Measurements from ENCODE around the gene ARHGEF33. TPM values are rescaled to one million over a fixed set of nuclear protein-coding genes. Genes with fewer than 3 reads are reported as not detected.

ARHGEF33 gene
- total RNA-seq, 1 donor from 2014 or later = 2.5 TPM

DNA sequence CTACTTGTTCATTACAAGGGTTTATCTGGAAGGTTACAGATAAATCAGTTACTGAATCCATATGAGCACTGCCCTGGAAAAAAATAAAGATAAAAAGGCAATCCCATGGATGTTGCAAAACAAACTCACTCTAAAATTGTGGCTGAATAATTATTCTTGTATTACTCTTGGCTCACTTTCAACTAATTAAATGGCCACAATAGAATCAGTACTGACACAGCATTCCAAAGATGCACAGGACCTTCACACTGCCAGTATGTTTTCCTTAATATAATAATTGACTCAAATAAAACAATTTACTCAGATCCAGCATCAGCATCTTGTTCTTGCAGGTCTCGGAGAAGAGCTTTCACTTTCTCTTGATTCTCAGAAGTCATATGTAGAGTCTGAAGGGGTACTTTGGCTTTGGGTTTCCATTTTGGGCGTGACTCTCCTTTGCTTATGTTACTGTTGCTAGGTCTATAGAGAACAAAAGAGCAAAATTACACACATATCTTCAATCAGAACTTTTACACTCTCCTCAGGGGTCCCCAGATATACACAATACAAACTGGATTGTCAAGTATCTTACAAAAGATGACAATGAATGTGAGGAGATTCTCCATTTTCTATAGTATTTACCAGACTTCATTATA is 26.5 kb upstream of the ARHGEF33 start:
- TF ChIP-seq EZH2phosphoT487 (IDR thresholded peaks at IDR 0.05) = no peak
- peak overlapping the region; percentile 16 for H3K27ac Mint-ChIP-seq

DNA sequence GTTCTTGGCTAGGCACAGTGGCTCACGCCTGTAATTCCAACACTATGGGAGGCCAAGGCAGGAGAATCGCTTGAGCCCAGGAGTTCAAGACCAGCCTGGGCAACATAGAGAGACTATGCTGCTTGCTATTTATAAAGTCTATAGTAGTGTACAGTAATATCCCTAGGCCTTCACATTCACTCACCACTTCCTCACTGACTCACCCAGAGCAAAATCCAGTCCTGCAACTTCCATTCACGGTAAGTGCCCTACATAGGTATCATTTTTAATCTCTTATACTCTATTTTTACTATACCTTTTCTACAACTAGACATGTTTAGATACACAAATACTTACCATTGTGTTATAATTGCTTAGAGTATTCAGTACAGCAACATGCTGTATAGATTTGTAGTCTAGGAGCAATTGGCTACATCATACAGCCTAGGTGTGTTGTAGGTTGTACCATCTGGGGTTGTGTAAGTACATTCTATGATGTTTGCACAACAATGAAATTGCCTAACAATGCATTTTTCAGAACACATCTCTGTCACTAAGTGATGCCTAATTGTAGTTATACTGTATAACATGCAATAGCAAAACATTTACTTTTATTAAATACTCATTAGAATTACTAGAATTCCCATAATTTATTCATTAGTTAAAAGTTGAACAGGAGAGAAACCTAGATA is 22.8 kb upstream of the ARHGEF33 start:
- Mint-ChIP-seq H3K4me3 (no peak overlapping the region), H3K4me1 (no peaks in the 10 kb centered on the region), H3K27ac (no peak overlapping the region), H3K27me3 (ENCODE audit: insufficient read depth, low read depth) (no peaks in the 10 kb centered on the region), H3K9me3 (peaks cover 11% of the 10 kb centered on the region), H3K36me3 (peaks cover 21% of the 10 kb centered on the region)
- Histone ChIP-seq H3K79me2 (ENCODE audit: low read depth) (peaks cover 34% of the 10 kb centered on the region), H4K20me1 (ENCODE audit: low read depth) (peaks cover 4% of the 10 kb centered on the region), H3K4me1 (no peaks in the 10 kb centered on the region), H3K9me3 (ENCODE audit: low read depth) (no peaks in the 10 kb centered on the region), H3K36me3 (peaks cover 5% of the 10 kb centered on the region), H3K4me3 (no peak overlapping the region), H3K27me3 (no peaks in the 10 kb centered on the region), H3K9ac (no peak overlapping the region), H2AFZ (replicated peaks) (no peak overlapping the region), H3K27ac (no peak overlapping the region), H3F3A (ENCODE audit: low read depth) (peaks cover 3% of the 10 kb centered on the region), H3K4me2 (no peak overlapping the region)
- DNase-seq (ENCODE audit: low spot score) = no peak
- TF ChIP-seq, protein P1, sequence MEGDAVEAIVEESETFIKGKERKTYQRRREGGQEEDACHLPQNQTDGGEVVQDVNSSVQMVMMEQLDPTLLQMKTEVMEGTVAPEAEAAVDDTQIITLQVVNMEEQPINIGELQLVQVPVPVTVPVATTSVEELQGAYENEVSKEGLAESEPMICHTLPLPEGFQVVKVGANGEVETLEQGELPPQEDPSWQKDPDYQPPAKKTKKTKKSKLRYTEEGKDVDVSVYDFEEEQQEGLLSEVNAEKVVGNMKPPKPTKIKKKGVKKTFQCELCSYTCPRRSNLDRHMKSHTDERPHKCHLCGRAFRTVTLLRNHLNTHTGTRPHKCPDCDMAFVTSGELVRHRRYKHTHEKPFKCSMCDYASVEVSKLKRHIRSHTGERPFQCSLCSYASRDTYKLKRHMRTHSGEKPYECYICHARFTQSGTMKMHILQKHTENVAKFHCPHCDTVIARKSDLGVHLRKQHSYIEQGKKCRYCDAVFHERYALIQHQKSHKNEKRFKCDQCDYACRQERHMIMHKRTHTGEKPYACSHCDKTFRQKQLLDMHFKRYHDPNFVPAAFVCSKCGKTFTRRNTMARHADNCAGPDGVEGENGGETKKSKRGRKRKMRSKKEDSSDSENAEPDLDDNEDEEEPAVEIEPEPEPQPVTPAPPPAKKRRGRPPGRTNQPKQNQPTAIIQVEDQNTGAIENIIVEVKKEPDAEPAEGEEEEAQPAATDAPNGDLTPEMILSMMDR (IDR thresholded peaks at IDR 0.05) = no peak
- TF ChIP-seq EZH2 (IDR thresholded peaks at IDR 0.05) (no peak), EZH2phosphoT487 (IDR thresholded peaks at IDR 0.05) (no peak)

More for the DNA sequence above, 26.5 kb upstream of the ARHGEF33 start:
- Histone ChIP-seq H3K36me3 (peaks cover 15% of the 10 kb centered on the region), H3K4me1 (no peaks in the 10 kb centered on the region), H3K4me2 (no peak overlapping the region), H3K9me3 (ENCODE audit: low read depth) (no peaks in the 10 kb centered on the region), H4K20me1 (ENCODE audit: low read depth) (peaks cover 4% of the 10 kb centered on the region), H3K79me2 (ENCODE audit: low read depth) (no peaks in the 10 kb centered on the region), H2AFZ (replicated peaks) (no peak overlapping the region), H3K27me3 (no peaks in the 10 kb centered on the region), H3K4me3 (no peak overlapping the region), H3K27ac (no peak overlapping the region), H3F3A (ENCODE audit: low read depth) (peaks cover 3% of the 10 kb centered on the region), H3K9ac (no peak overlapping the region)
- H3K4me1 Mint-ChIP-seq = no peaks in the 10 kb centered on the region
- H3K36me3 Mint-ChIP-seq = peaks cover 36% of the 10 kb centered on the region
- DNase-seq (ENCODE audit: low spot score) = no peak
- no peaks in the 10 kb centered on the region for H3K9me3 Mint-ChIP-seq
- H3K27me3 Mint-ChIP-seq (ENCODE audit: insufficient read depth, low read depth) = no peaks in the 10 kb centered on the region
- H3K4me3 Mint-ChIP-seq = no peak overlapping the region

DNA sequence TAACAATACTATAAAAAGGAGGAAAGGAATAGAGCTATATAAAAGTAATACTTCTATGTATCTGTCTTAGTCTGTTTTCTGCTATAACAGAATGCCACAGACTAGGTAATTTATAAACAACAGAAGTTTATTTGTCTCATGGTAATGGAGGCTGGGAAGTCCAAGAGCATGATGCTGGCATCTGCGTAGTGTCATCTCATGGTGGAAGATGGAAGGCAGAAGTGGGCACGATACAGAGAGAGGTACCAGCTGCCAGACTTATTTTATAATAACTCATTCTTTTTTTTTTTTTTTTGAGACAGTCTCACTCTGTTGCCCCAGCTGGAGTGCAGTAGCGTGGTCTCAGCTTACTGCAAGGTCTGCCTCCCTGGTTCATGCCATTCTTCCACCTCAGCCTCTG is 18.2 kb upstream of the ARHGEF33 start:
- H3K79me2 ChIP-seq (ENCODE audit: low read depth) = peaks cover 71% of the 10 kb centered on the region
- Mint-ChIP-seq H3K4me3 (no peak overlapping the region), H3K27me3 (ENCODE audit: insufficient read depth, low read depth) (peaks cover 4% of the 10 kb centered on the region), H3K9me3 (peaks cover 20% of the 10 kb centered on the region), H3K36me3 (peaks cover 33% of the 10 kb centered on the region), H3K27ac (no peak overlapping the region), H3K4me1 (peaks cover 13% of the 10 kb centered on the region)
- no peak overlapping the region for H3K4me3 ChIP-seq
- DNase-seq (ENCODE audit: low spot score) = no peak
- H3K9ac ChIP-seq = no peak overlapping the region
- no peaks in the 10 kb centered on the region for H3K36me3 ChIP-seq
- H3K27ac ChIP-seq = no peak overlapping the region
- peaks cover 3% of the 10 kb centered on the region for H3K9me3 ChIP-seq (ENCODE audit: low read depth)
- peaks cover 8% of the 10 kb centered on the region for H3K4me1 ChIP-seq
- TF ChIP-seq, protein P1 (IDR thresholded peaks at IDR 0.05) = no peak
- TF ChIP-seq EZH2 (IDR thresholded peaks at IDR 0.05) (no peak), EZH2phosphoT487 (IDR thresholded peaks at IDR 0.05) (no peak)
- no peak overlapping the region for H2AFZ ChIP-seq (replicated peaks)
- H3K27me3 ChIP-seq = no peaks in the 10 kb centered on the region
- no peaks in the 10 kb centered on the region for H4K20me1 ChIP-seq (ENCODE audit: low read depth)
- no peaks in the 10 kb centered on the region for H3F3A ChIP-seq (ENCODE audit: low read depth)
- H3K4me2 ChIP-seq = no peak overlapping the region

DNA sequence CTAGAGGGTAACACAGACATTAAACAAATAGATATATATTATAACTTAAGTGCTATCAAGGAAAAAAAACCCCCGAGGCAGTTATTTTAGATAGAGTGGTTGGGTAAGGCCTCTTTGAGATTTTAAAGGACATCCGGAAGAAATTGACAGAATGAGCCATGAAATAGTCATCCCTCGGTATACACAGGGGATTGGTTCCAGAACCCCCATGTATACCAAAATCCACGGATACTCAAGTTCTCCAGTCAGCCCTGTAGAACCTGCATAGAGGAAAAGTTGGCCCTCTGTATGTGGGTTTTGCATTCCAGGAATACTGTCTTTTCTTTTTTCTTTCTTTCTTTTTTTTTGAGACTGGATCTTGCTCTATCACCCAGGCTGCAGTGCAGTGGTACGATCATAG is 15.9 kb upstream of the ARHGEF33 start:
- no peaks in the 10 kb centered on the region for H3K36me3 ChIP-seq
- DNase-seq (ENCODE audit: low spot score) = no peak
- peaks cover 4% of the 10 kb centered on the region for H3K27me3 Mint-ChIP-seq (ENCODE audit: insufficient read depth, low read depth)
- H4K20me1 ChIP-seq (ENCODE audit: low read depth) = no peaks in the 10 kb centered on the region
- no peak overlapping the region for H3K4me3 Mint-ChIP-seq
- no peak overlapping the region for H3K4me2 ChIP-seq
- H3K9ac ChIP-seq = no peak overlapping the region
- H3K79me2 ChIP-seq (ENCODE audit: low read depth) = peaks cover 67% of the 10 kb centered on the region
- H3F3A ChIP-seq (ENCODE audit: low read depth) = no peaks in the 10 kb centered on the region
- no peak overlapping the region for H3K27ac Mint-ChIP-seq
- H3K4me3 ChIP-seq = no peak overlapping the region
- no peak overlapping the region for H2AFZ ChIP-seq (replicated peaks)
- no peak overlapping the region for H3K27ac ChIP-seq
- peaks cover 3% of the 10 kb centered on the region for H3K9me3 ChIP-seq (ENCODE audit: low read depth)
- H3K9me3 Mint-ChIP-seq = peaks cover 20% of the 10 kb centered on the region
- TF ChIP-seq EZH2phosphoT487 (IDR thresholded peaks at IDR 0.05) (no peak), EZH2 (IDR thresholded peaks at IDR 0.05) (no peak)
- TF ChIP-seq, protein P1 (IDR thresholded peaks at IDR 0.05) = no peak
- H3K27me3 ChIP-seq = no peaks in the 10 kb centered on the region
- H3K4me1 Mint-ChIP-seq = peaks cover 21% of the 10 kb centered on the region
- peaks cover 12% of the 10 kb centered on the region for H3K4me1 ChIP-seq
- H3K36me3 Mint-ChIP-seq = peaks cover 24% of the 10 kb centered on the region

Measured in neural progenitor cell (in vitro differentiated cells).